GM12873 (cell line): ENCODE results near the gene KCNJ10.

Experiments used
- CTCF ChIP-seq: IDR thresholded peaks from 2 replicates; pipeline ENCODE4 v1.5.1; 2012; ENCODE audit warnings: low read depth, mild to moderate bottlenecking, moderate library complexity, low read length, control low read depth; ENCODE audit not compliant: insufficient read depth; ENCODE audit errors: missing control alignments

The KCNJ10 gene

DNA sequence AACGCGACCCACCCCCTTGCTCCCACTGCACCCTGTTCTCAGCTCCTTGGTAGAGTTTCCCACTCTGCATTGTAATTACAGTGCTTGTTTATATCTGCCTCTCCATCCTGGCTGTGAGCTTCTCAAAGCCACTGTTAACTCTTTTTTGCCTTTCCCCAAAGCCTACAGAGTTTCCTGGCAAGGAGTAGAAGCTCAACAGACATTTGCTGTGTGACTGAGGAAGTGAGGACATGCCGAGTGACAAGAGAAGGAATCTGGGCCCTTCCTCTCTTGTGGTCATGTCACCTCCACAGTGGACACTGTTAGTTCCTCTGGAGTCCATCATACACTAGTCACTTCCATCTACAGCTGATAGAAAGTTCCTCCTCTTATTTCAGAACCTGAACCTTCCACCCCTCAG is 34.5 kb upstream of the KCNJ10 start:
- no peak for TF ChIP-seq CTCF

DNA sequence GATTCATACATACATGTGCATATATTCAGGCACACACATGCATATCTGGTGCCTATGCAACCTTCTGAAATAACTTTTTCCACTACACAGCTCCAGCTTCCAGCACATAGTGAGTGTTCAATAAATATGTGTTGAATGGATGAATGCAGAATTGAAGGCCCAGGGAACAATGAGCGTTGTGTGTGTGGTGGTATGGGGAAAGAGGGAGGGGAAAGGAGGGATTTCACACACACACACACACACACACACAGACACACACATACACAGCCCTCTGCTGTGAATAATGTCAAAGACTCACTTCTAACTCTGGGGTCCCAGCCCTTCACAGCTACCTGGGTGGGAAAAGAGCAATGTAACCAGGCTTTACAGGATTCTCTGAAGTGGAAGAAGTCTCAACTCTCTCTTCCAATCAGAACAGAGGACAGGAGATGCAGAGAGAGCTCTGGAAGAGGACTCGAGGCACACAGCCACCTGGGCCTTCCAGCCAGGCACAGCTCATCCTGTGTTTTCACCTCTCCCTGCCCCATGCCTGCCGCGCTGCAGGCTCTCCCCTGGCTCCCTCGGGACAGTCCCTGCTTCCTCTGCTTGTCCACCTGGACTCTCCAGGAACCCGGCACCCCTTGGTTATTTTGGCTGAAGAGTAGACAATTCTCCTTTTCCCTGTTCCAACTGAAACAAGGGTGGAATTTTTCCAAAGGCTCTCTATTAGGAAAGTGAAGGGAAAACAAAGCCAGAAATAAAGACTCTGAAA is 33.9 kb upstream of the KCNJ10 start:
- no peak for TF ChIP-seq CTCF

- TF ChIP-seq CTCF: no peak
These were observed 32.0 kb upstream of the KCNJ10 start for GRCh38 chr1:160101717-160102522.

DNA sequence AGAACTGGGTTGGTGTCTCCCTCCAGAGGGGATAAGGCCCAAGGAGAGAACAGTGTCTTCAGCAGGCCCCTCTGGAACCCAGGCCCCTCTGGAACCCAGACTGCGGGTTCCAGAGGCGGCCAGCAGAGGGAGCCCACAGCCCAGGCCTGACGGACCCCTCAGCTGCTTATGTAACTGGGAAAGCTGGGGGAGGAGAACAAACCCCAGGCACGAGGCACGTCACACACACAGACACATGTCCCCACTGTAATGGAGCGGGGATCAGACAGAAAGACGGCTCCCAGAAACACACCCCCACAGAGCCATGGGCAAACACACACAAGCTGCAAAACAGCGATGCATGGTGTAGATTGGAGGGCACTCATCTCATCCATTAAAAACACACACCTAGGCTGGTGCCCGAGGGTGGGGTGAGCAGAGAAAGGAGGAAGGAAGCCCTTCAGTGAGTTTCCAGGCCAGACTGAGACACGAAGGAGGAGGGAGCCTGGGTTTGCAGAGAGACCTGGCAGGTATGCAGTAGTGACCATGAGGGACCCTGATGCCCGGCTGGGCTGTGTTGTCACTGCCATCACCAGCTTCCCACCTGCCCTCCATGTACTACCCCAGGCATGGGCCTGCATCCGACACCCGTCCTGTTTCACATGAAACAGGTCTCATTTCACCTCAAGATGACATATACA is 31.2 kb upstream of the KCNJ10 start:
- peak; percentile 97 for TF ChIP-seq CTCF

- TF ChIP-seq CTCF: no peak
These were observed 29.9 kb upstream of the KCNJ10 start for GRCh38 chr1:160099716-160100375.

DNA sequence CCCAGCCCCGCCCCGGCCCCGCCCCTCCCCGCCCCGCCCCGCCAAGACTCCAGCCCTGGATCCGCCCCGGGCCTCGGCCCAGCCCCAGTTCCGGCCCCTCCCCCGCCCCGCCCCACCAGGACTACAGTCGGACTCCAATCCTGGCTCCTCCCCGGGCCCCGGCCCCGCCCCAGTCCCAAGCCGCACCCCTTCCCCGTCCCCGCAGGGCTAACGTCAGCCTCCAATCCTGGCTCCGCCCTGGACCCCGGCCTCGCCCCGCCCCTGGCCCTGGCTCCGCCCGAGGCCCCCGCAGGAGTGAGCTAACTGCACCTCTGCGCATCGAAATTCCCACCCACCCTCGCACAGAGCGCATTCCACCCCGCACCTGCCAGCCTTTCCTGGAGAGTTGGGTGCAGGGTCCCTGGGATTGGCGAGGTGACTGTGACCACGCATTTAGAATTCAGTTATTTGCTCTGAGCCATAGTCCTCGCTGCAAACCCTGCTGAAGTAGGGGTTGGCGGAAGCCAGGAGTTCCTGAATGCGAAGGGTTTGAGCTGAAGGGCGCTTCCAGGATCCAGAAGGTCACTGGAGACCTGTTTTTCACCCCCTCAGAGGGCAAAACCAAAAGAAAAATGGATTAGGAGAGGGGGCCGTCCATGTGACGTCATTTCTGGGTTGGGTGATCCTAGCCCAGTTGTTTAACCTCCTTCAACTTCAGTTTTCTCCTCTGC is 29.0 kb upstream of the KCNJ10 start:
- TF ChIP-seq CTCF: no peak
